ENCODE results near the gene TBC1D9.

TBC1D9 gene

DNA sequence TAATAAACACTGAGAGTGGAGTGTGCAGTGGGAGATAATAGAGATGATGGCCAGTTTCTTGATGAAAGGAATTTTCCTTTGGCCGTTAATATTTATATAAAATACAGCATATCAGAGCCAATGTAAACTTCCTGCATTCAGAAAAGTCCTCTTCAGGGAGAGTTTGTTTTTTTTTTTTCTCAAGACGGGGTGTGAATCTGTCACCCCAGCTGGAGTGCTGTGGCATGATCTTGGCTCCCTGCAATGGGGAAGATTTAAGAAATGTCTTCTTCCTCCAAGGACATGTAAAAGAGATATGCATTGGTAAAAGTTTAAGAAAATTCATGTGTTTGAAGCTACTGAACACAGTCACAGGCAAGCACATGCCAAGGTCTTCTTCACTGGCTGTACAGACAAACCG, 25.4 kb upstream of the TBC1D9 start:
- Histone ChIP-seq H3K9ac (ENCODE audit: low read length) (no peak overlapping the region), H3K27ac (ENCODE audit: low read length) (no peak overlapping the region), H3K9me2 (replicated peaks; ENCODE audit: insufficient read depth, low read length) (no peaks in the 10 kb centered on the region), H3K4me2 (ENCODE audit: low read depth, low read length) (no peak overlapping the region), H2AFZ (ENCODE audit: low read length) (no peak overlapping the region), H3K79me2 (ENCODE audit: low read length) (no peaks in the 10 kb centered on the region), H3K4me3 (ENCODE audit: low read length) (no peak overlapping the region), H3K9me3 (replicated peaks; ENCODE audit: insufficient read depth, low read length) (no peaks in the 10 kb centered on the region), H3K27me3 (replicated peaks; ENCODE audit: insufficient read depth, low read length) (no peaks in the 10 kb centered on the region), H4K20me1 (ENCODE audit: insufficient read depth, low read length) (no peaks in the 10 kb centered on the region), H3K4me1 (ENCODE audit: low read length) (no peaks in the 10 kb centered on the region), H3F3A (ENCODE audit: insufficient read depth, low read length) (no peaks in the 10 kb centered on the region), H3K36me3 (replicated peaks; ENCODE audit: insufficient read depth, low read length) (no peaks in the 10 kb centered on the region)
- no peak for DNase-seq
- TF ChIP-seq, protein P1, sequence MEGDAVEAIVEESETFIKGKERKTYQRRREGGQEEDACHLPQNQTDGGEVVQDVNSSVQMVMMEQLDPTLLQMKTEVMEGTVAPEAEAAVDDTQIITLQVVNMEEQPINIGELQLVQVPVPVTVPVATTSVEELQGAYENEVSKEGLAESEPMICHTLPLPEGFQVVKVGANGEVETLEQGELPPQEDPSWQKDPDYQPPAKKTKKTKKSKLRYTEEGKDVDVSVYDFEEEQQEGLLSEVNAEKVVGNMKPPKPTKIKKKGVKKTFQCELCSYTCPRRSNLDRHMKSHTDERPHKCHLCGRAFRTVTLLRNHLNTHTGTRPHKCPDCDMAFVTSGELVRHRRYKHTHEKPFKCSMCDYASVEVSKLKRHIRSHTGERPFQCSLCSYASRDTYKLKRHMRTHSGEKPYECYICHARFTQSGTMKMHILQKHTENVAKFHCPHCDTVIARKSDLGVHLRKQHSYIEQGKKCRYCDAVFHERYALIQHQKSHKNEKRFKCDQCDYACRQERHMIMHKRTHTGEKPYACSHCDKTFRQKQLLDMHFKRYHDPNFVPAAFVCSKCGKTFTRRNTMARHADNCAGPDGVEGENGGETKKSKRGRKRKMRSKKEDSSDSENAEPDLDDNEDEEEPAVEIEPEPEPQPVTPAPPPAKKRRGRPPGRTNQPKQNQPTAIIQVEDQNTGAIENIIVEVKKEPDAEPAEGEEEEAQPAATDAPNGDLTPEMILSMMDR (IDR thresholded peaks at IDR 0.05; ENCODE audit: low read length), result no peak
- TF ChIP-seq EZH2 (optimal IDR thresholded peaks at IDR 0.05; ENCODE audit: low read depth, low read length) (no peak), EZH2phosphoT487 (IDR thresholded peaks at IDR 0.05; ENCODE audit: low read length) (no peak)

DNA sequence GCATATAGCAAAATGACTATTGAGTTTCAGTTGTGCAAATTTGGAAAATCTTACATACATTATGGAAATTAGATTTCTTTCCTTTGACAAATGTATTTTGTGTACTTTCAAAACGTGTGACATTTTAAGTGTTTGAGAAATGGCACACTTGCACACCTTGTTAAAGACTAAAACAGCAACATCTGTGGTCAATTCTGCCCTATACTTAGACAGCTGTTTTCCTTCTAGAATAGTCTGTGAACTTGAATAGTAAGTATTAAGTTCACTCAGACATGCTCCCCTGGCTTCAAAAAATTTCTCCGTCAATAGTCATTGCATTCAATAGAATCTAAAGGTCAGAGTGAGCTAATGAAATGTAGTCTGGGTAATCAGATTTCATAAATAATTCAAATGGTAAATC, 21.7 kb upstream of the TBC1D9 start:
- TF ChIP-seq EZH2phosphoT487 (IDR thresholded peaks at IDR 0.05; ENCODE audit: low read length) (no peak), EZH2 (optimal IDR thresholded peaks at IDR 0.05; ENCODE audit: low read depth, low read length) (no peak)
- TF ChIP-seq, protein P1 (IDR thresholded peaks at IDR 0.05; ENCODE audit: low read length), result no peak
- no peak overlapping the region for H3K27ac ChIP-seq (ENCODE audit: low read length)
- no peaks in the 10 kb centered on the region for H3K27me3 ChIP-seq (replicated peaks; ENCODE audit: insufficient read depth, low read length)
- H3K9ac ChIP-seq (ENCODE audit: low read length), result no peak overlapping the region
- H3F3A ChIP-seq (ENCODE audit: insufficient read depth, low read length), result no peaks in the 10 kb centered on the region
- H4K20me1 ChIP-seq (ENCODE audit: insufficient read depth, low read length), result no peaks in the 10 kb centered on the region
- no peaks in the 10 kb centered on the region for H3K79me2 ChIP-seq (ENCODE audit: low read length)
- DNase-seq, result no peak
- H3K4me1 ChIP-seq (ENCODE audit: low read length), result no peaks in the 10 kb centered on the region
- no peaks in the 10 kb centered on the region for H3K36me3 ChIP-seq (replicated peaks; ENCODE audit: insufficient read depth, low read length)
- no peak overlapping the region for H3K4me2 ChIP-seq (ENCODE audit: low read depth, low read length)
- H3K9me2 ChIP-seq (replicated peaks; ENCODE audit: insufficient read depth, low read length), result no peaks in the 10 kb centered on the region
- H3K4me3 ChIP-seq (ENCODE audit: low read length), result no peak overlapping the region
- H3K9me3 ChIP-seq (replicated peaks; ENCODE audit: insufficient read depth, low read length), result no peaks in the 10 kb centered on the region
- no peak overlapping the region for H2AFZ ChIP-seq (ENCODE audit: low read length)

DNA sequence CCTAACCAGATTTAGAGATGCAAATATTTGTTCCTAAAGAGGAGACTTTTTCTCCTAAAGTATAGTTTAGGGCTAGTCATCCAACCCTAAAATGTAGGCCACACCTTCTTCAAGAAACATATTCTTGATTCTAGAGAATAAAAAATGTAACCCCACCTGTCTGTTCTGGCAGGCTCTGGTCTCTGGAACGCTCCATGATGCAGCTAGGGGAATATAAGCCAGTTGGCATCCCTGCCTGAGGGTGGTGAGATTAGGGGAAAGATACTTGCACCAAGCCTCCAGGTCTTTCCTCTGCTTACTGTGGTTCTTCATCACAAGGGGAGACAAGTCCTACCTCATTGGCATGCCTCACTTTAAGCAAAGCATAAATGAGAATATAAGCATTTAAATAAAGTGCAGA, 21.2 kb upstream of the TBC1D9 start:
- no peak for DNase-seq
- no peak overlapping the region for H3K27ac ChIP-seq (ENCODE audit: low read length)
- no peak overlapping the region for H2AFZ ChIP-seq (ENCODE audit: low read length)

More for the DNA sequence above, 21.2 kb upstream of the TBC1D9 start:
- Histone ChIP-seq H3K36me3 (replicated peaks; ENCODE audit: insufficient read depth, low read length) (no peaks in the 10 kb centered on the region), H3K9ac (ENCODE audit: low read length) (no peak overlapping the region), H3K9me2 (replicated peaks; ENCODE audit: insufficient read depth, low read length) (no peaks in the 10 kb centered on the region), H3K9me3 (replicated peaks; ENCODE audit: insufficient read depth, low read length) (no peaks in the 10 kb centered on the region), H3K4me1 (ENCODE audit: low read length) (no peaks in the 10 kb centered on the region), H3K4me2 (ENCODE audit: low read depth, low read length) (no peak overlapping the region), H3F3A (ENCODE audit: insufficient read depth, low read length) (no peaks in the 10 kb centered on the region), H3K27me3 (replicated peaks; ENCODE audit: insufficient read depth, low read length) (no peaks in the 10 kb centered on the region), H3K79me2 (ENCODE audit: low read length) (no peaks in the 10 kb centered on the region), H3K4me3 (ENCODE audit: low read length) (no peak overlapping the region), H4K20me1 (ENCODE audit: insufficient read depth, low read length) (no peaks in the 10 kb centered on the region)
- TF ChIP-seq, protein P1 (IDR thresholded peaks at IDR 0.05; ENCODE audit: low read length), result no peak
- TF ChIP-seq EZH2phosphoT487 (IDR thresholded peaks at IDR 0.05; ENCODE audit: low read length), result no peak
- no peak for TF ChIP-seq EZH2 (optimal IDR thresholded peaks at IDR 0.05; ENCODE audit: low read depth, low read length)

All from MM.1S (cell line).